Stimulated activated CD8-positive, alpha-beta memory T cell treated with anti-CD3 and anti-CD28 coated beads, Interleukin-4, amount 100 ng/mL, for 24 hours (primary cell): Measurements from ENCODE around the gene PLSCR1.
"Not testable (repeated sequence)": the region's sequence is repeated elsewhere in the genome, so short reads cannot be mapped to it uniquely, and the experiment has no call there.

ENCODE experiments used
- DNase-seq: peaks from one replicate; pipeline ENCODE4 v3.0.0-alpha.2; 2020; ENCODE audit warnings: low read depth

PLSCR1 gene

GRCh38 chr3:146550070-146550615 lies 5.7 kb upstream of the PLSCR1 start:
- DNase-seq = no peak

GRCh38 chr3:146547235-146547835 lies 2.9 kb upstream of the PLSCR1 start:
- DNase-seq = no peak

DNA sequence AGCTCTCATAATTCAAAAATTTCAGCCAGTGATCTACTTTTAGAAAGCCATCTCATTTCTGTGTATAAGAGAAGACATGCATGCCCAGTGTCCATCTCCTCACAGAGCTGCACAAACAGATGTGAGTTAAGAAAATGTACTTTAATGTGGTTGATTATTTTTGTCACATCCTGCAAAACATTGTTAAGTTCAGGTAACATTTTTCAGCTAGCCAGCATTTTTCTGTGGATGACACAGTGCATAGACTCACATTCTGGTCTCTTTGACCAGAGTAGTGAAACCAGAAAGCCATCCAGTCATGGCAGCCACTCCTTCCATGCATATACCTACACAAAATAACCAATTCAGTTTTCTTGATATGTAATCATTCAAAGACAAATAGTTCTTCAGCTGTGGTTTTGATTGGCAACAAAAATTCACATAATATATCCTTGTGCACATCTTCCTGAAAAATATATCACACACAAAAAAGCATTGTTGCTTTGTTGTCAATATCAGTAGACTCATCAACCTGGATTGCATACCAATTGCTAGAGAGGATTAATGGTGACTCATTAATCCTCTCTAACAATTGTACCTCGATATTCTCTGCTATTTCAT lies 2.1 kb upstream of the PLSCR1 start:
- no peak for DNase-seq

DNA sequence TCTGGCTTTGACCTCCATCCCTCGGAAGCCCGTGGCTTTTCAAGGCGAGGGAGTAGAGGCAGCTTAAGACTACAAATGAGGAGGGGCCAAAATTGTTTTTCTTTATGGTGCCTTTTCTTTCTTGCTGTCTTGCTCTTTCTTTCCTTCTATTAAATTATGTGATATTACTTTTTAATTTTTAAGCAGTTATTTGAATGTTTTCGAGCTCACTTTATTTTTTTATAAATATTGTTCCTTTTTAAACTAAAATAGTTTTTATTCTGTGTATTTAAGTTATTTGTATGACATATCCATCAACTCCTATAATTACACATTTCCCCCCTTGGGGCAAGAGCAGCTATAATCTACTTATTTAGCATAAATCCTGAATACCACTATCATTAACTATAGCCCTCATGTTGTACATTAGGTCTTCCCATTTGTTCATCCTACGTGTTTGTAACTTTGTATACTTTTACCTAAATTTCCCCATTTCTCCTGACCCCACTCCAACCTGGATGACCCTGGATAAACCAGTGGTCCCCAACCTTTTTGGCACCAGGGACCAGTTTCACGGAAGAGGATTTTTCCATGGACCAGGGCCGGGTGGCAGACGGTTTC lies 622 bp upstream of the PLSCR1 start:
- no peak for DNase-seq

- no peak for DNase-seq
Measured at GRCh38 chr3:146543461-146544001, 876 bp downstream of the PLSCR1 start.

DNA sequence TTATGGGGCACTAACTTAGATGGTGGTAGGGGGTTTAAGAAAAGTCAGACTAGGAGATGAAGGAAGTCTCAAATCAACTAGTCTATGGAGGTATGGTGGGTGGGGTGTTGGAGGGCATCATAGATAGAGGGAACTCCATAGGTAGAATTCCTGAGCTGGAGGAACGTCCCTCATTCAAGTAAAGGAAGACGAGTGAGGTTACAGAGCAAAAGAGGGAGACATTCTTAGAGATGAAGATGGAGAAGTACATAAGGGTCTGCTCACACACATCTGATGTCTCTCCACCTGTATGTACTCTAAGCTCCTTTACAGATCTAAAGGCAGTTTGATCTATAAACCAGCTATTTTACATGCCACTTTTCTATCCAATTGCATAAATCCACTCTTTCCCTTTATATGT lies 1.4 kb downstream of the PLSCR1 start:
- DNase-seq = no peak

DNA sequence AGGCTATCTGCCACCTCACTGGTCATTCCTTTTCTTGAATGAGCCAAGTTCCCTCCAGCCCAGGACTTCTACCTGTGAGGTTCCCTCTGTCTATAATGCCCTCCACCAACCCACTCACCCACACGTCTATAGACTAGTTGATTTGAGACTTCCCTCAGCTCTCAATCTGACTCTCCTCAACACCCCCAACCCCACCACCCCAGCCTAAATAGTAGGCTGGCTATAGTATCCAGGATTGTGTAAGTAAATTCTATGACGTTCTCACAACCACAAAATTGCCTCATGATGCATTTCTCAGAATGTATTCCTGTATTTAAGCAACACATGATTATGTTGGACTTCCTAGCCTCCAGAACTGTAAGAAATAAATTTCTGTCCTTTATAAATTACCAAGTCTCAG lies 2.2 kb downstream of the PLSCR1 start:
- DNase-seq = no peak

GRCh38 chr3:146540978-146541377 lies 3.4 kb downstream of the PLSCR1 start:
- no peak for DNase-seq

DNA sequence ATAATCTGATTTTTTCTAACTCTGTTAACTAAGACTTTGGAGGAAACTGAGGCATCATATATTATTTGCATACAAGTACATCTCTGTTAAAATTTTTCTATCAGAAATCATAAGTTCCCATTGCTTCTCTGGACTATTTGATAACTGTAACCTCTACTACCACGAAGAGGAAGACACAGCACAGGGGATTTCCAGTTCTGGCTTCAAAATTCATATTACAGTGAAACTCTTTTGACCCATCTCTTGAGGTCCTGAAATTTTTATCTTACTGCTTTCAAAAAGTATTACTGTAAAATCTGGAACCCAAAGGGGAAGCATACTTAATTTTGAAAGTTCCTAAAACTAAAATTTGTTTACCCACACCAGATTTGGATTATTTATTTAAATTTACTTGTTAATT lies 4.2 kb downstream of the PLSCR1 start:
- no peak for DNase-seq

DNA sequence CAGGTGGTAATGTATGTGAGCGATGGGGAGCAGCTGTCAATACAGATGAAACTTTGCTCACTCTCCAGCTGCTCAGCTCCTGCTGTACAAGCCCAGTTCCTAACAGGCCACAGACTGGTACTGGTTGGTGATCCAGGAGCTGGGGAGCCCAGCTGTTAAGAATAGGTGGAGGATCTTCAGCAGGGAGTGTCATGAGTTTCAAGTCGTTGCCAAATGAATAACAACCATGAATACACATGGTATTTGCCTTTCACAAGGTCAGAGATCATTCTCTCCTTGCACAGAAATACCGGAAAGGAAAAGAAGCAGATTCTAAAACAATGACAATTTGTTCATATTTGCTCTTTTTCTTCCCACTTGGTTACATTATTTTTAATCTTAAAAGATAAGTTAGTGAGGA lies 5.1 kb downstream of the PLSCR1 start:
- no peak for DNase-seq

DNA sequence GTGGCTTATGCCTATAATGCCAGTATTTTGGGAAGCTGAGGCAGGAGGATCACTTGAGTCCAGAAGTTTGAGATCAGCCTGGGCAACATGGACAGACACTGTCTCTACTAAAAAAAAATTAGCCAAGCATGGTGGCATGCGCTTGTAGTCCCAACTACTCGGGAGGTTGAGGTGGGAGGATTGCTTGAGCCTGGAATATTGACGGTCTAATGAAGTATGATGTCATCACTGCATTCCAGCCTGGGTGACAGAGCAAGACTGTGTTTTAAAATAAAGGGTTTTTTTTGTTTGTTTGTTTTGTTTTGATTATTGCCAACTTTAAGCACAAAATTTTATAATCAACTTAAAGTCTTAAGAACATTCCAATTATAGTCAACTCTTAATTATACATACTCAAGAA lies 6.8 kb downstream of the PLSCR1 start:
- DNase-seq = no peak

GRCh38 chr3:146536681-146537080 lies 7.7 kb downstream of the PLSCR1 start:
- no peak for DNase-seq

DNA sequence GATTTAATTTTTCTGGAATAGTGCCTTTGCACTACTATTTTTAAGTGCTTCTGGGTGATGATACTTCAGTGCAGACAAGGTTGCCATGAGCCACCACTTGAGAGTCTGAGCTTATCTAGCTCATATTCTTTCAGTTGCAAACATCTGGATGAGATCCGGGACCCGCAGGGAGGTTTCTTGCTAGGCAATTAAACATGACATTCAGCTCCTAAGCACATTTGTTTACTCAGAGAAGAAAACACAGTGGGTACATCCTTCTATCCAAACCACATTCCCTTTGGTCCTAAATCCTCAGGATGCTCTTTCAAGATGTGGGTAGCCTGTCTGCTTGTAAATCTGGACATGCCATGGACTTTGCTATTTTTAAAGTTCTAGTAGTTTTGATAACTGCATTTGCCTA lies 12.0 kb downstream of the PLSCR1 start:
- no peak for DNase-seq

DNA sequence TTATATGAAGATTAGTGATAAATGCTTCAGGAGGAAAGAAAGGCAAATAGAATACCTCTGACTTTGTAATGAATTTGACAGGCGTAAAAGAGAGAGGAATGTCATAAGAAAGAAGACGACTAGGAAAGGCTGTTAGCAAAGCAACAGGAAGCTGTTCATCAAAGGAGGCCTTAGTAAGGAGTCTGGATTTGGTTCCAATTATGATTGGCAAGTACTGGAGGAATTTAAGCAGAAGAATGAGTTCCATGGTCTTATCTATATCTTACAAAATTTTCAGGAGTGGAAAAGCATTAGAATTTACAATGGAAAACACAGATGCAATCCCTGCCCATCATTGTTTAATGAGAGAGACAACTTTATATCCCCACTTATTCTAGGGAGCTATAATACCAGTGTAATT lies 13.8 kb downstream of the PLSCR1 start:
- no peak for DNase-seq

DNA sequence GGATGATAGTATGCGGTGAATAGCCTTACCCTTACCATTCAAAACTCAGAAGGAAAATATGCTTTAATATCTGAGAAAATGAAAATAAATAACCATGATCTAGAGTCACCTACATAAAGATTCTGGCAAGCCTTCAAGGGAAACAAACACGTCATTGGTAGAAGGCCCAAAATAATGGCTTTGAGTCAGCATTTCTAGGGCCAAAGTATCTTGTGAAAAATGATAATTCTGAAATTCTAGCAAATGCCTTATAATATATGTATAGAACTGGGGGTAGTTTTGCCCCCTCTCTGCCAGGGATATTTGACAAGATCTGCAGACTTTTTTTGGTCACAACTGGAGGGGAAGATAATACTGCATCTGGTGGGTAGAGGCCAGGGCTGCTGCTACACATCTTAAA lies 15.4 kb downstream of the PLSCR1 start:
- no peak for DNase-seq

DNA sequence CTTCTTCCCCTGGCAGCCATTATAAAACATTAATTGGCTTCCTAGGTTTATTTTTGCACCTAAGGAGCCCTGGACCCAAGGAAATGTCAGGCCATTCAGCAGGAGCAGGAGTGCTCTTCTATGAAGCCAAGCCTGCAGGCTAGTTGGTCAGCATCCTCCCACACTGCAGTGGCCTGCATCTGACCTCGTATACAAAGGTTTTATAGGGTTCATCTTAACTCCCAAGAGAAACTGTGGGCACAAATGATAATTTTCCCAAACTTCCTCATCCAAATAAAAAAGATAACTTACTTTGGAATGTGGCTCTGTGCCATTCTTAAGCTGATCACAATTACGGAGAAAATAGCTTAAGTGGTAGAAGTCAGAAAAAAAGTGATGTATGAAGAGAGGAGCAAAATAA lies 19.4 kb downstream of the PLSCR1 start:
- DNase-seq = no peak

GRCh38 chr3:146523531-146523930 lies 20.9 kb downstream of the PLSCR1 start:
- DNase-seq = no peak

- not testable (repeated sequence) for DNase-seq
Measured at GRCh38 chr3:146522174-146523158, 21.9 kb downstream of the PLSCR1 start.

- no peak for DNase-seq
Measured at GRCh38 chr3:146521394-146521793, 23.0 kb downstream of the PLSCR1 start.

- DNase-seq = no peak
Measured at GRCh38 chr3:146519810-146520209, 24.6 kb downstream of the PLSCR1 start.

GRCh38 chr3:146517684-146518435 lies 26.5 kb downstream of the PLSCR1 start:
- DNase-seq = no peak
